Neural cell (in vitro differentiated cells): ENCODE measurements around the gene BCL11B. TPM values are rescaled to one million over a fixed set of nuclear protein-coding genes. Genes with fewer than 3 reads are reported as not detected.

Source experiments
- H2AFZ ChIP-seq: fragments of 200-600, 300-800 bp; sonication (generic), shearing (Covaris generic); 2 replicates; pipeline ENCODE4 v1.6.0; 2014; ENCODE audit warnings: low read depth, mild to moderate bottlenecking, antibody characterized with exemption, low read length, moderate library complexity
- H3F3A ChIP-seq: fragments of 200-600 bp; shearing (Covaris generic); 2 replicates; pipeline ENCODE4 v1.6.1; 2016; ENCODE audit warnings: mild to moderate bottlenecking, moderate library complexity, mixed read lengths, antibody characterized with exemption, low read length; ENCODE audit not compliant: insufficient read depth, poor library complexity, severe bottlenecking
- H3K27ac ChIP-seq: fragments of 200-600, 300-800 bp; sonication (generic), shearing (Covaris generic); 2 replicates; pipeline ENCODE4 v1.5.1; 2014; ENCODE audit warnings: mild to moderate bottlenecking, low read length, moderate library complexity
- H3K27me3 ChIP-seq: fragments of 300-800, 200-600 bp; sonication (generic), shearing (Covaris generic); 2 replicates; pipeline ENCODE4 v1.6.0; 2014; ENCODE audit warnings: mild to moderate bottlenecking, low read depth, low read length, moderate library complexity; ENCODE audit not compliant: insufficient read depth
- H3K36me3 ChIP-seq: fragments of 300-800, 200-600 bp; sonication (generic), shearing (Covaris generic); 2 replicates; pipeline ENCODE4 v1.5.1; 2014; ENCODE audit warnings: mild to moderate bottlenecking, antibody characterized with exemption, low read length, moderate library complexity; ENCODE audit not compliant: insufficient read depth
- H3K4me2 ChIP-seq: fragments of 300-800, 200-600 bp; sonication (generic), shearing (Covaris generic); 2 replicates; pipeline ENCODE4 v1.6.0; 2014; ENCODE audit warnings: mild to moderate bottlenecking, low read length
- H3K4me3 ChIP-seq: fragments of 300-800, 200-600 bp; sonication (generic), shearing (Covaris generic); 2 replicates; pipeline ENCODE4 v1.5.1; 2014; ENCODE audit warnings: mild to moderate bottlenecking, low read length, moderate library complexity
- H3K79me2 ChIP-seq: fragments of 200-600 bp; shearing (Covaris generic); replicated peaks from 2 replicates; pipeline ENCODE4 v1.6.0; 2014; ENCODE audit warnings: mild to moderate bottlenecking, low read length, moderate library complexity; ENCODE audit not compliant: insufficient read depth
- H3K9ac ChIP-seq: fragments of 300-800, 200-600 bp; sonication (generic), shearing (Covaris generic); 2 replicates; pipeline ENCODE4 v1.6.1; 2016; ENCODE audit warnings: mild to moderate bottlenecking, low read length, mixed read lengths
- H3K9me2 ChIP-seq: fragments of 200-600 bp; shearing (Covaris generic); 2 replicates; pipeline ENCODE4 v1.6.1; 2016; ENCODE audit warnings: mild to moderate bottlenecking, low read length, mixed read lengths; ENCODE audit not compliant: insufficient read depth
- H3K9me3 ChIP-seq: fragments of 200-600, 300-800 bp; sonication (generic), shearing (Covaris generic); 2 replicates; pipeline ENCODE4 v1.6.1; 2016; ENCODE audit warnings: mild to moderate bottlenecking, mixed run types, low read length, moderate library complexity, mixed read lengths
- H4K20me1 ChIP-seq: fragments of 200-600 bp; shearing (Covaris generic); 2 replicates; pipeline ENCODE4 v1.6.1; 2016; ENCODE audit warnings: mild to moderate bottlenecking, mixed run types; ENCODE audit not compliant: insufficient read depth
- EP300 ChIP-seq: fragments of 450-650 bp; conservative IDR thresholded peaks from 2 replicates; pipeline ENCODE4 v1.6.1; 2014; ENCODE audit warnings: antibody characterized with exemption, mild to moderate bottlenecking, moderate library complexity; ENCODE audit not compliant: poor library complexity, severe bottlenecking
- EZH2 ChIP-seq: fragments of 200-600, 300-800 bp; shearing (Covaris generic), sonication (generic); IDR thresholded peaks from 2 replicates; pipeline ENCODE4 v1.6.1; 2014; ENCODE audit warnings: antibody characterized with exemption, low read length, borderline replicate concordance, mild to moderate bottlenecking; ENCODE audit not compliant: insufficient read depth, poor library complexity, severe bottlenecking
- MXI1 ChIP-seq: fragments of 450-650 bp; conservative IDR thresholded peaks from 2 replicates; pipeline ENCODE4 v1.6.1; 2014; ENCODE audit warnings: antibody characterized with exemption, mild to moderate bottlenecking; ENCODE audit not compliant: poor library complexity, severe bottlenecking
- POLR2AphosphoS5 ChIP-seq: IDR thresholded peaks from 2 replicates; pipeline ENCODE4 v1.6.1; 2012
- RAD21 ChIP-seq: fragments of 450-650 bp; conservative IDR thresholded peaks from 2 replicates; pipeline ENCODE4 v1.6.1; 2014; ENCODE audit warnings: antibody characterized with exemption, mild to moderate bottlenecking, moderate library complexity
- REST ChIP-seq: IDR thresholded peaks from 2 replicates; pipeline ENCODE4 v1.6.1; 2012; ENCODE audit warnings: borderline replicate concordance
- SMC3 ChIP-seq: fragments of 450-650 bp; conservative IDR thresholded peaks from 2 replicates; pipeline ENCODE4 v1.6.1; 2014; ENCODE audit warnings: antibody characterized with exemption, mild to moderate bottlenecking, moderate library complexity; ENCODE audit not compliant: poor library complexity
- TAF1 ChIP-seq: IDR thresholded peaks from 2 replicates; pipeline ENCODE4 v1.6.1; 2012; ENCODE audit warnings: low read depth
- polyA plus RNA-seq: library from polyadenylated mRNA; depleted of rRNA; stranded (reverse); fragments of >200 nt; gene quantifications from 2 replicates; pipeline ENCODE4 v1.2.3, GENCODE V29; 2014
- TF ChIP-seq, protein P1 (sequence below): fragments of 450-650 bp; IDR thresholded peaks from 2 replicates; pipeline ENCODE4 v1.5.1; 2014; ENCODE audit warnings: antibody characterized with exemption, mild to moderate bottlenecking, moderate library complexity; ENCODE audit not compliant: poor library complexity, severe bottlenecking

Gene BCL11B
- polyA plus RNA-seq, 1 donor from 2014 or later = 104 TPM

DNA sequence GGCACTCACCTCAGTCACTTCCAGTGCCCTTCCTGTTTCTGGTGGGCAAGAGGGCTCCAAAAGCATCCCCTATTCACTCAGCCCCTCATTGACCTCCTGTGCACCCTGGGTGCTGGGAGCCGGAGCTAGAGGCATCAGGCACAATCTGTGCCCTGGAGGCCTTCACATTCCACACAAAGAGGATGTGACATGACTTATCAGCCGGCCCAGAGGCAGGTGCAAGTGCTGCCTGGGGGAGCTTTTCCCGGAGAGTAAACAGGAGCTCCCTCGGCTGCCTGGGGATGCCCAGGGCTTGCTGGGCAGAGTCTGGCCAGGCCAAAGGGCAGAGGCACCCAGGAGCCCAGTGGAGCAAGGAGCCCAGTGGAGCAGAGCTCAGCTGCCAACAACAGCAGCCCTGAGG, 64.5 kb downstream of the BCL11B start:
- H3K9ac ChIP-seq = no peak overlapping the region
- no peak overlapping the region for H3K4me2 ChIP-seq
- peaks cover 6% of the 10 kb centered on the region for H3K36me3 ChIP-seq
- no peaks in the 10 kb centered on the region for H3F3A ChIP-seq
- H3K4me3 ChIP-seq = no peak overlapping the region
- H4K20me1 ChIP-seq = peaks cover 99% of the 10 kb centered on the region
- H3K9me3 ChIP-seq = no peaks in the 10 kb centered on the region
- TF ChIP-seq, protein P1, sequence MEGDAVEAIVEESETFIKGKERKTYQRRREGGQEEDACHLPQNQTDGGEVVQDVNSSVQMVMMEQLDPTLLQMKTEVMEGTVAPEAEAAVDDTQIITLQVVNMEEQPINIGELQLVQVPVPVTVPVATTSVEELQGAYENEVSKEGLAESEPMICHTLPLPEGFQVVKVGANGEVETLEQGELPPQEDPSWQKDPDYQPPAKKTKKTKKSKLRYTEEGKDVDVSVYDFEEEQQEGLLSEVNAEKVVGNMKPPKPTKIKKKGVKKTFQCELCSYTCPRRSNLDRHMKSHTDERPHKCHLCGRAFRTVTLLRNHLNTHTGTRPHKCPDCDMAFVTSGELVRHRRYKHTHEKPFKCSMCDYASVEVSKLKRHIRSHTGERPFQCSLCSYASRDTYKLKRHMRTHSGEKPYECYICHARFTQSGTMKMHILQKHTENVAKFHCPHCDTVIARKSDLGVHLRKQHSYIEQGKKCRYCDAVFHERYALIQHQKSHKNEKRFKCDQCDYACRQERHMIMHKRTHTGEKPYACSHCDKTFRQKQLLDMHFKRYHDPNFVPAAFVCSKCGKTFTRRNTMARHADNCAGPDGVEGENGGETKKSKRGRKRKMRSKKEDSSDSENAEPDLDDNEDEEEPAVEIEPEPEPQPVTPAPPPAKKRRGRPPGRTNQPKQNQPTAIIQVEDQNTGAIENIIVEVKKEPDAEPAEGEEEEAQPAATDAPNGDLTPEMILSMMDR = no peak
- TF ChIP-seq MXI1 (no peak), RAD21 (no peak), EZH2 (no peak), EP300 (no peak), TAF1 (no peak), POLR2AphosphoS5 (no peak), REST (no peak), SMC3 (no peak)
- H3K9me2 ChIP-seq = no peaks in the 10 kb centered on the region
- H3K27ac ChIP-seq = no peak overlapping the region
- H2AFZ ChIP-seq = no peak overlapping the region
- H3K79me2 ChIP-seq = peaks cover 98% of the 10 kb centered on the region
- no peaks in the 10 kb centered on the region for H3K27me3 ChIP-seq

GRCh38 chr14:99206090-99206489, 65.9 kb downstream of the BCL11B start:
- H3K79me2 ChIP-seq = peaks cover 98% of the 10 kb centered on the region
- TF ChIP-seq TAF1 (no peak), SMC3 (no peak), REST (no peak), RAD21 (no peak), EP300 (no peak), POLR2AphosphoS5 (no peak), EZH2 (no peak), MXI1 (no peak)
- TF ChIP-seq, protein P1 = no peak
- no peak overlapping the region for H3K4me2 ChIP-seq
- no peaks in the 10 kb centered on the region for H3F3A ChIP-seq
- peaks cover 6% of the 10 kb centered on the region for H3K36me3 ChIP-seq
- no peak overlapping the region for H3K4me3 ChIP-seq
- H3K27me3 ChIP-seq = no peaks in the 10 kb centered on the region
- no peak overlapping the region for H2AFZ ChIP-seq
- no peak overlapping the region for H3K9ac ChIP-seq
- no peaks in the 10 kb centered on the region for H3K9me2 ChIP-seq
- H3K9me3 ChIP-seq = no peaks in the 10 kb centered on the region
- peaks cover 99% of the 10 kb centered on the region for H4K20me1 ChIP-seq
- H3K27ac ChIP-seq = no peak overlapping the region
